Mucosa of descending colon (tissue), 3 donors: ENCODE data around the gene STARD3. TPM values are rescaled to one million over a fixed set of nuclear protein-coding genes. Genes with fewer than 3 reads are reported as not detected.

Experiments used
- ATAC-seq: fragments of 200-7000 bp; cut with Tn5 transposase; one replicate; pipeline ENCODE4 v1.9.1; 2020; ENCODE audit warnings: mild to moderate bottlenecking, moderate library complexity
- DNase-seq, 3 donors: peaks; one replicate each; pipeline ENCODE4 v3.0.0-alpha.2; 2020
- H3K36me3 ChIP-seq: fragments of 200-600 bp; one replicate; pipeline ENCODE4 v1.8.0; 2021; ENCODE audit warnings: low read depth, mild to moderate bottlenecking
- H3K4me1 ChIP-seq: fragments of 200-600 bp; one replicate; pipeline ENCODE4 v1.8.0; 2021; ENCODE audit warnings: low read depth, mild to moderate bottlenecking
- H3K4me3 ChIP-seq: fragments of 200-600 bp; one replicate; pipeline ENCODE4 v1.8.0; 2021; ENCODE audit warnings: mild to moderate bottlenecking
- H3K9me3 ChIP-seq: fragments of 200-600 bp; one replicate; pipeline ENCODE4 v1.8.0; 2021; ENCODE audit warnings: mild to moderate bottlenecking
- intact Hi-C, 2 donors: fragments of 100-400 bp; cut with DNase I in 1 of 2; cut with micrococcal nuclease in 1 of 2; formaldehyde crosslinking; loops; one replicate each; pipeline versions ENCODE4 v1.11.0 to v1.11.1; 2022; cut with DNase I, micrococcal nuclease
- total RNA-seq, 3 donors: library from RNA; stranded (reverse); fragmentation: NEBNext Ultra II Directional in 2 of 3; extraction: Animal tissue kit (Norgen Biotek cat#: 25700) in 2 of 3; gene quantifications; one replicate each; pipeline versions ENCODE4 v1.2.1 to v1.2.4, GENCODE V29; 2021 to 2023
- TF ChIP-seq, protein P1 (sequence below): fragments of 200-600 bp; IDR thresholded peaks from one replicate; pipeline ENCODE4 v1.8.0; 2022; ENCODE audit warnings: antibody characterized with exemption, mild to moderate bottlenecking
- donor health status: DM: no; HTN: no; CAD: no; lungs with moderate emphysema.
- donor health status: DM: no; HTN: no; CAD: no.
- donor health status: DM: no; HTN: yes; CAD: no.

STARD3 gene
- total RNA-seq, 3 donors from 2014 or later: 36.1 to 58.8 (median 57.6) TPM

GRCh38 chr17:39663688-39664580 lies 27.0 kb downstream of the STARD3 start:
- peak; percentile 62 to 79 (median 77) for DNase-seq

GRCh38 chr17:39664581-39665561 lies 27.9 kb downstream of the STARD3 start, which contains the start of gene TCAP:
TSS of gene TCAP (plus strand) at chr17:39665349. CDS start at chr17:39665360, 11 bp downstream.
- Histone ChIP-seq H3K4me3 (no peak within 1 kb of the TSS), H3K4me1 (peaks cover 37% of the 10 kb centered on the region), H3K9me3 (no peaks in the 10 kb centered on the region), H3K36me3 (no peaks in the 10 kb centered on the region)
- DNase-seq (peak in 1 of 3 donors; percentile 17), ATAC-seq (no peak)
- intact Hi-C loops: no loop called here
- TF ChIP-seq, protein P1, sequence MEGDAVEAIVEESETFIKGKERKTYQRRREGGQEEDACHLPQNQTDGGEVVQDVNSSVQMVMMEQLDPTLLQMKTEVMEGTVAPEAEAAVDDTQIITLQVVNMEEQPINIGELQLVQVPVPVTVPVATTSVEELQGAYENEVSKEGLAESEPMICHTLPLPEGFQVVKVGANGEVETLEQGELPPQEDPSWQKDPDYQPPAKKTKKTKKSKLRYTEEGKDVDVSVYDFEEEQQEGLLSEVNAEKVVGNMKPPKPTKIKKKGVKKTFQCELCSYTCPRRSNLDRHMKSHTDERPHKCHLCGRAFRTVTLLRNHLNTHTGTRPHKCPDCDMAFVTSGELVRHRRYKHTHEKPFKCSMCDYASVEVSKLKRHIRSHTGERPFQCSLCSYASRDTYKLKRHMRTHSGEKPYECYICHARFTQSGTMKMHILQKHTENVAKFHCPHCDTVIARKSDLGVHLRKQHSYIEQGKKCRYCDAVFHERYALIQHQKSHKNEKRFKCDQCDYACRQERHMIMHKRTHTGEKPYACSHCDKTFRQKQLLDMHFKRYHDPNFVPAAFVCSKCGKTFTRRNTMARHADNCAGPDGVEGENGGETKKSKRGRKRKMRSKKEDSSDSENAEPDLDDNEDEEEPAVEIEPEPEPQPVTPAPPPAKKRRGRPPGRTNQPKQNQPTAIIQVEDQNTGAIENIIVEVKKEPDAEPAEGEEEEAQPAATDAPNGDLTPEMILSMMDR: no peak

More at GRCh38 chr17:39663688-39664580, 27.0 kb downstream of the STARD3 start:
- TF ChIP-seq, protein P1: no peak
- Histone ChIP-seq H3K36me3 (no peaks in the 10 kb centered on the region), H3K9me3 (no peaks in the 10 kb centered on the region), H3K4me3 (no peak overlapping the region), H3K4me1 (peaks cover 37% of the 10 kb centered on the region)
- intact Hi-C loops: no loop called here
- ATAC-seq: peak; percentile 62

DNA sequence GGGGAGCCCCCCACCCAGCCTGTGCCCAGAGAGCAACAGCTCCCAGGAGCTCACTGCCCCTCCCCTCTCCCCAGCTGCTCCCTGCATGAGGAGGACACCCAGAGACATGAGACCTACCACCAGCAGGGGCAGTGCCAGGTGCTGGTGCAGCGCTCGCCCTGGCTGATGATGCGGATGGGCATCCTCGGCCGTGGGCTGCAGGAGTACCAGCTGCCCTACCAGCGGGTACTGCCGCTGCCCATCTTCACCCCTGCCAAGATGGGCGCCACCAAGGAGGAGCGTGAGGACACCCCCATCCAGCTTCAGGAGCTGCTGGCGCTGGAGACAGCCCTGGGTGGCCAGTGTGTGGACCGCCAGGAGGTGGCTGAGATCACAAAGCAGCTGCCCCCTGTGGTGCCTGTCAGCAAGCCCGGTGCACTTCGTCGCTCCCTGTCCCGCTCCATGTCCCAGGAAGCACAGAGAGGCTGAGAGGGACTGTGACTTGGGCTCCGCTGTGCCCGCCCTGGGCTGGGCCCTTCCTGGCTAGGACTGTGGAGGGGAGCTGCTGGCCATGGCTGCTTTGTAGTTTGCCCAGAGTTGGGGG lies 28.8 kb downstream of the STARD3 start:
- TF ChIP-seq, protein P1: no peak
- DNase-seq: peak in 2 of 3 donors; percentile 23 to 61
- ATAC-seq: no peak
- intact Hi-C loops: no loop called here
- Histone ChIP-seq H3K4me1 (peaks cover 37% of the 10 kb centered on the region), H3K4me3 (no peak overlapping the region), H3K9me3 (no peaks in the 10 kb centered on the region), H3K36me3 (no peaks in the 10 kb centered on the region)

- intact Hi-C loops: no loop called here
- ATAC-seq (no peak), DNase-seq (no peak)
- Histone ChIP-seq H3K4me3 (no peak overlapping the region), H3K36me3 (no peaks in the 10 kb centered on the region), H3K9me3 (no peaks in the 10 kb centered on the region), H3K4me1 (peaks cover 37% of the 10 kb centered on the region)
- TF ChIP-seq, protein P1: no peak
Measured at GRCh38 chr17:39666231-39666600, 29.3 kb downstream of the STARD3 start.

DNA sequence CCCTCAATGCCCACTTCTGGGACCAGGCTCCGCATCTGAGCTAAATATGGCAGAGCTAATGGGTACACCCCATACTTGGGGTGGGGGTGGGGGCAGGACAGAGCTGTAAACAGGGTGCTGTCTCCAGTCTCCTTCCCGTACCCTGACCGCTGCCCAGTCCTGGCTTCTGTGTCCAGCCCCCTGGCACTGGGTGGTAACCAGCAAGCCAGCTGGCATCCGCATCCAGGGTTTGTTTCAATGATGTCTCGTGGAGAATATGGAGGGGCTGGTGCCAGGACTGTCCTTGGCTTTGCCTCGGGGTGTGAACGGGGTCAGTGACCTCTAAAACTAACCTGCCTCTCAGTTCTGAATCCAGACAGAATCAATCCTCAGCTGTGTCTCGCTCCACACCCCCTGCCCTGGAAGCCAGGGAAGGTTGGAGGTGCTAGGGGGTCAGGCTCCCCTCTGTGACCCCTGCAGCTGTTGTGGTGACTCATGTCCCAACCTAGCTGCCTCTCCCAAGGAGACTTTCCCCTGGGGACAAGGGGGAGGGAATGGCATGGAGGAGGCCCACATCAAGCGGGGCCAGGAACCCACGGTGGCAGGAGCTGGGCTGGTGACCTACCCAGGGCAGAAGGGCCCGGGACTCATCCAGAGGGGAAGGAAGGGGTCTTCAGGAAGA lies 29.8 kb downstream of the STARD3 start:
- DNase-seq (peak in 1 of 3 donors; percentile 14), ATAC-seq (no peak)
- H3K9me3 ChIP-seq: no peaks in the 10 kb centered on the region
- H3K36me3 ChIP-seq: no peaks in the 10 kb centered on the region
- TF ChIP-seq, protein P1: no peak
- no peak overlapping the region for H3K4me3 ChIP-seq
- H3K4me1 ChIP-seq: peaks cover 42% of the 10 kb centered on the region
- intact Hi-C loops: no loop called here
